NCI-H526 treated with DMSO at 0.1 percent for 48 hours (cell line): ENCODE results near the gene SLC4A4.

ENCODE experiments used
- DNase-seq: peaks from one replicate; lab custom pipeline; 2025; lab: John Stamatoyannopoulos, UW

SLC4A4 gene

DNA sequence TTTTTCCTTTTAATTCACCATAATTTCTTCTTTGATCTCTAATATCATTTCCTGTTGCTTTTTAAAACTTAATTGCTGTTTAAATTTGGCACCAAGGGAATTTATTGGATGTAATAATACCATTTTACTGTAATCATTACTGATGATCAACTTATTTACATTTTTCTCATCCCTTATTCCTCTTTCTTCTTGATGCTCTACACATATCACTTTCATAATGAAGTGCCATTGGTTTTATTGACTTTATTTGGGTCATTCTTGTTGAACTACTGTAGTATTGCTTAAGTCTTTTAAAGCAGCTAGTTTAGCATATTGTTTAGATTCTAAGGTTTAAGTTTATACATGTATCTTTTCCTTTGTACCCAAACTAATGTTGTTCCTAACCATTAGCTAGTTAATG lies 130.7 kb downstream of the SLC4A4 start:
- DNase-seq = no peak

- DNase-seq = no peak
Measured at GRCh38 chr4:71470524-71470923, 131.7 kb downstream of the SLC4A4 start.

- DNase-seq = no peak
Measured at GRCh38 chr4:71472946-71473345, 134.1 kb downstream of the SLC4A4 start.

- no peak for DNase-seq
Measured at GRCh38 chr4:71473541-71474240, 134.9 kb downstream of the SLC4A4 start.

DNA sequence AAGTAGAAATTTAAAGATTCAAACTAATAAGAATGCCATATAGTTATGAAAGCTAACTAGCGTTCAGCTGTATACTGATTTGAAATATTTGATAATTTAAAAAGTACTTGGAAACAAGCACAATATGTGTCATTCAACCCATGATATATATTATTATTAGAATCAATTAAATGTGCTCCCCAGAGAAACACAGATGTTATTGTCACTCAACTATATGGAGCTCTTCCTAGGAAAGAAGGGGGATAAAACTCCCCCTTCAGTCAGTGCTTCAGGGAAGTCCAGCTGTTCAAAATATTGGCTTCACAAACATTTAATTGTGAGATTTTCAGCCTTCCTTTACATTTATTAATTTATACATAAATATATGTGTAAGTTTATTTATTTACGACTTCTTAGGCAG lies 135.9 kb downstream of the SLC4A4 start:
- no peak for DNase-seq

DNA sequence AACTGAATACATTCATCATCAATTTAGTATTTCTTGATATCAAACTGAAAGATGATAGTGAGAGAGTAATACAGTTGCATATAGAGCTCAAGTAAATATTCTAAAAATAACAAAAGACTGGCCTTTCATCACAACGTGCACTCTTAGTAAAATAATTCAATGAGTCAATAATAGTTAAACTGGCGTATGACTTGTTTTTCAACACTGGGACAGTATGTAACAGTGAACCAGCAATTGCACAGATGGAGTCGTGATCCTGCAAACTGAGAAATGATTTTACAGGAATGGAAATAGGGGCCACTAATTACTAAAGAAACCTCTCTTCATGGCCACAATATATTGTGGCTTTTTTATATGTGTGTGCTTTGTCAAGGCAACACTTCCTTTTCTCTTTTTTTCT lies 137.4 kb downstream of the SLC4A4 start:
- no peak for DNase-seq

DNA sequence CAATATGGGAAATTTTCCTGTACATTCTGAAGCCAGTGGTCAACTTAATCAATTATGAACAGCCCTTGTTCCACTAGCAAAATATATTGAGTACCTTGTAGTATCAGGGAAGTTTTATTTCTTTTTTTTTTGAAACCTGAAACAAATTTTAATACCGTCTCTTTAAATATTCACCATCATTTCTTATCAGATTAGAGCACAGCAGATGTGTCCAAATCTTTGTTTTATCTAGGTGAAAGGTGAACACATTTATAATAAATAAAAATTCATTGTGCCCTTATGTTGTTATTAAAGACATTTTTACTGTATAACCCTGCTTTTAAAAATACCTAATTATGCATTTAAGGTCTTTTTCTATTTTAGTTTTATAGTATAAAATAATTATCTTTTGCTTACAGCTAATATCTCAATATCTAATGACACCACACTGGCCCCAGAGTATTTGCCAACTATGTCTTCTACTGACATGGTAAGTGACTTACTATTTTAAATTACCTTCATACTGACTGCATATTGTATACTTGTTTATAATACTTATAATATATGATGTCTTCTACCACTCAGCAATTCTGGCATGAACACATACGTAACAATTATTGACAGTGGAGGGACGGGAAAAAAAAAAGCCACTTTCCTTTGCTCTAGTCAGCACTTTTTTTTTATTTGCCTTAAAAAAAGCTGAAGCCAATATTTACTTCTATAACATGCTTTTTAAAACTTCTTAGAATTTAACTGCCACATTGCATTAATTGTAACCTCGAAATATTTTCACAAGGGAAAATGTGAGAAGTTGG lies 147.9 kb downstream of the SLC4A4 start:
- DNase-seq = no peak

- no peak for DNase-seq
Measured at GRCh38 chr4:71487344-71487920, 148.6 kb downstream of the SLC4A4 start.

- no peak for DNase-seq
Measured at GRCh38 chr4:71494539-71494938, 155.7 kb downstream of the SLC4A4 start.

DNA sequence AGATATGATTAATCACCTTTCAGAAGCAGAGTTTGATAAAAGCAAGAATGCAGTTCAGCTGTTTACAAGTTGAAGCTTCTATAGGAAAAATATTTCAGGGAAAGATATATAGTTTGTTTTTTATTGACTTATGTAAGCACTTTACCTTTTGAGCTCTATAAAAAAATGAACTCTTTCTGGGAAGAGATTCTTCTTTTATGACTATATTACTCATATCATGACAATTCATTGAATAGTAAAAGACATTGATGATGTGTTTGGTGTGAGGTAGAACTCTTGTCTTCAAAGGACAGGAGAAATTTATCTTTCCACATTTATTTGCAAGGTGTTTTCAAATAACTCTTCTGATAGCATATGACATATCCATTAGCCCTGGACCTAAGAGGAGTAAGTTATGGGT lies 156.6 kb downstream of the SLC4A4 start:
- DNase-seq = no peak

GRCh38 chr4:71497078-71497477 lies 158.3 kb downstream of the SLC4A4 start:
- no peak for DNase-seq

DNA sequence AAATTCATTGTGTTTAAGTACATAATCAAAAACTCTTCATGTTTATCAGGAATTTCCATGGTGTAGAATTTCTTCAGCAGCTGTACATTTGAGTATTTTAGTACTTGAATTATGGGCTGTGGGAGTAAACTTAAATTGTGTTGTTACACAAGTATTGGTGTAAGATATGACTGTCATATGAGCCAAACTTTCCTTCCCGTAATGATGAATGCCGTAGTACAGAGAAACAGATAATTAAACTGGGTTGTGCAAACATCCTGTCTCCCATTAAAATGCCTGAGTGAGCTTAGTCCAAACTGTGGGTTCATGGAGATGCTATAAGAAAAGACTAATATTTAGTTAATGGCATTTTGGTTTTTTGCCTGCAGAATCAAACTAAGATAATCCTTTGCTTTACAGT lies 159.2 kb downstream of the SLC4A4 start:
- no peak for DNase-seq

- DNase-seq = no peak
Measured at GRCh38 chr4:71498625-71499024, 159.8 kb downstream of the SLC4A4 start.

GRCh38 chr4:71501992-71502391 lies 163.2 kb downstream of the SLC4A4 start:
- DNase-seq = no peak

GRCh38 chr4:71518283-71518989 lies 179.6 kb downstream of the SLC4A4 start:
- no peak for DNase-seq

DNA sequence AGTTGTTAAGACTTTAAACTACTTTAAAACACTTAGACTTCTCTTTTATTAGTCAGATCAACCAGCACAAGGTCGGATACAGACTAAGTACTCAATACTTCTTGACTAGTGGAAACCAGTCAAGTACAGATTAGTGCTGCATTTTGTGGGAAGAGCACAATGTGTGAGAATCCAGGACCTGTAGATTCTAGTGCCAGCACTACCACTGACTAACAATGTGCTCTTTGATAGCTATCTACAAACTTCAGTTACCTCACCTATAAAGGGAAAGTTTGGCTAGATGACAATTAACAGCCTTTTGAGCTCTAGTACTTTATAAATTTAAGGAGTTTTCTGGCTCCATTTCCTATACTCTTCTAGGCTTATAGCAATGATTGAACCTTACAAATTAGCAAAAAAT lies 181.5 kb downstream of the SLC4A4 start:
- no peak for DNase-seq

GRCh38 chr4:71520850-71521249 lies 182.0 kb downstream of the SLC4A4 start:
- no peak for DNase-seq

DNA sequence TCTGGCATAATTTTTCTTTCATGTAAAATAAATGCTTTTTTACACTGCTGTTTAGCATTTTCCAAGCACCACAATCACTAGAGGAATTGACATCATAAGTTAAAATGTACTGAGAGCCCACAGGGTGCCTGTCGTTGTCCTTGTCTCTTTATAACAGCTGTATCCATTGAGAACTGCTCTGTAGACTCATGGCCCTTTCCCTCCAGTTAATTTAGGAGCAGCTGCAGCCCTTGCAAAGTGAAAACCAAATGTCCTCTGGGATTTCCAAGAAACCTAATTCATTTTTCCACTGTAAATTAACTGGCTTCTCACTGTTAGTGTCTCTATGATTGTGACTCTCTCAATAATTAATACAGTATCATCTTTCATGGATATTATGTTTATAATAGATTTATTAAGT lies 185.9 kb downstream of the SLC4A4 start:
- no peak for DNase-seq

GRCh38 chr4:71526637-71527406 lies 188.0 kb downstream of the SLC4A4 start:
- DNase-seq = no peak

- no peak for DNase-seq
Measured at GRCh38 chr4:71532407-71532806, 193.6 kb downstream of the SLC4A4 start.

DNA sequence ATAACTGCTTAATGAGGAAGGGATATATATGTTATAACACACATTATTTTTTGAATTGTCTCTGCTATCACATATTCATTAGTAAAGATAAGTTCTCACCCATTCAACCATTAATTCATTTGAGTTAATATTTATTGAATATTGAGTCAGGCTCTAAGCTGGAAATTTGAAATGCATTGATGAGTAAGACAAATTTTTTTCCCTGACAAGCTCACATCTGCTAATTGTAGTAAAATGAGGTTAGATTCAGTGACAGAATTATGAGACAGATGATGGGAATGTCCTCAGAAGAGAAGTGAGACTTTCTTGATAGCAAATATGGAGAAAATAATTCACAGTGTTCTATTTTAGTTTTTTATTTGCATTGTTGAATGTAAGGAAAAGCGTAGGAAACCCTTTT lies 194.3 kb downstream of the SLC4A4 start:
- DNase-seq = no peak

DNA sequence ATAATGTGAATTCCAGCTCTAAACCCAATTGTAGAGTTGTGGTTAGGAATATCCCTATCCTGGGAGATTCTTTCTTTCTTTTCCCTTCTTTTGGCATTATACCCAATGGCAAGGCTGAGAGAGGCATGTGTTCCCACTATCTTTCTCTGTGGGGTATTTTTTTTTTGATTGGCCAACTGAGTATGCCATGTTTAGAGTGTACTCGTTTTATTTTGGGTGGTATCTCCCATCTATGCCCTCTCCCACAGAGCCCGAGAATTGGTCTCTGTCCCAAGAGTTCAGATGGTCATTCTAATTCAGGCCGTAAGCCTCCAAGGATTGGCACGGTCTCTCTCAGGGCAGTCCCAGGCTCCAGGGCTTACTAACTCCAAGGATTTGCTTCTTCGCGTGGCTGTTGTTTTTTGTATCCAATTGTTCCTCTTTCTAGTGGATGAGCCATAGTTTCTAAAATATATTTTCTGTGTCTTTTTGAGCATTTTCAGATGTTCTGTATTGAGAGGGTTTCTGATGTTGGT lies 198.8 kb downstream of the SLC4A4 start:
- DNase-seq = no peak
